Upper lobe of right lung (tissue), 1 donor: ENCODE results near the gene ADARB1. TPM values are rescaled to one million over a fixed set of nuclear protein-coding genes. Genes with fewer than 3 reads are reported as not detected.

Experiments
- ATAC-seq: fragments of 200-7000 bp; cut with Tn5 transposase; one replicate; pipeline ENCODE4 v1.9.1; 2020; ENCODE audit warnings: mild to moderate bottlenecking, moderate library complexity
- DNase-seq: peaks from one replicate; pipeline ENCODE4 v3.0.0-alpha.2; 2020
- H3K27ac ChIP-seq: fragments of 200-600 bp; one replicate; pipeline ENCODE4 v1.8.0; 2022
- H3K27me3 ChIP-seq: fragments of 200-600 bp; one replicate; pipeline ENCODE4 v1.8.0; 2022; ENCODE audit warnings: mild to moderate bottlenecking
- H3K36me3 ChIP-seq: fragments of 200-600 bp; one replicate; pipeline ENCODE4 v1.8.0; 2022
- H3K4me1 ChIP-seq: fragments of 200-600 bp; one replicate; pipeline ENCODE4 v1.8.0; 2022
- H3K4me3 ChIP-seq: fragments of 200-600 bp; one replicate; pipeline ENCODE4 v1.8.0; 2022; ENCODE audit warnings: mild to moderate bottlenecking
- H3K9me3 ChIP-seq: fragments of 200-600 bp; one replicate; pipeline ENCODE4 v1.8.0; 2022
- intact Hi-C: fragments of 100-400 bp; cut with DNase I; formaldehyde crosslinking; loops from one replicate; pipeline ENCODE4 v1.11.0; 2022
- total RNA-seq: library from RNA; stranded (reverse); fragmentation: NEBNext Ultra II Directional; extraction: Animal tissue kit (Norgen Biotek cat#: 25700); gene quantifications from one replicate; pipeline ENCODE4 v1.2.1, GENCODE V29; 2021
- TF ChIP-seq, protein P1 (sequence below): fragments of 200-600 bp; IDR thresholded peaks from one replicate; pipeline ENCODE4 v1.8.0; 2022; ENCODE audit warnings: antibody characterized with exemption
- donor health status: DM: no; HTN: yes; CAD: no; lungs with severe emphysema.

The ADARB1 gene
- total RNA-seq, 1 donor from 2014 or later, result 73.6 TPM

DNA sequence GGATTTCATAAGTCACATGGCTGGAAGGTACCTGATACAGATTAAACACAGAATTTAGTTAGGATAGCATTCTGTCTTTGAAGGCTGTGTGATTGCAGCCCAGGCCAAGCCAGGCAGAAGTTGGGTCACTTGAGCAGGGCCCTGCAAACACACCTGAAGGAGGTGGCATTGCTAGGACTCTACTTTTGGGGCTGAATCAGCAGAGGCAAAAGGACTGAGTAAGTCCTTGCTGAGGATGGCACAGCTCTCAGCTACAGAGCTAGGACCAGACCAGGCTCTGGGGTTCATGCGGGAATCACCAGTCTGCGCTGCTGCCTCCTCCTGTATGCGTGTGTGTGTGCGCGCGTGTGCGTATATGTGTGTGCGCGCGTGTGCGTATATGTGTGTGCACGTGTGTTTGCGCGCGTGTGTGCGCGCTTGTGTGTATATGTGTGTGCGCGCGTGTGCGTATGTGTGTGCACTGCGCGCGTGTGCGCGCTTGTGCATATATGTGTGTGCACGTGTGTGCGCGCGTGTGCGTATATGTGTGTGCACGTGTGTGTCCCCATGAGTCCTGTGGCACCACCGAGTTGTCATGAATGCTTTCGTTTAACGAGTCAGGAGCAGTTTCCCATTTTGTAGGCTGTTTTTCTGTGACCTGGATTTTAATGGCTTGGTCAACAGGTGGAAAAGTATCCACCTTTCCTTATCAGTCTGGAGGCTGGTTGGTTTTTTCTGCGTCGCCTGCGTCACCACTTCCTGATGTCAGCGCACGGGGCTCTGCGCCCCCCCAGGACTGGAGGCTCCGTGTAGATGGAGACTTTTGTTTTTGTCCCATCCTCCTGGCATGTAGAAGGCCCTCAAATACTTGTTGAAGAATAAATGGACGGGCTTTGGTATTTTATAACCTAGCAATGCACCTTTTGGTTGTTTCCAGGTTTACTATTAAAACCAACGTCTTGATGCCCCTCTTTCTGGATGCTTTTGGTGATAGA lies 34.7 kb downstream of the ADARB1 start:
- Histone ChIP-seq H3K27me3 (no peaks in the 10 kb centered on the region), H3K4me3 (no peak overlapping the region), H3K9me3 (no peaks in the 10 kb centered on the region), H3K36me3 (no peaks in the 10 kb centered on the region), H3K4me1 (peaks cover 55% of the 10 kb centered on the region), H3K27ac (no peak overlapping the region)
- ATAC-seq (peak; percentile 20), DNase-seq (no peak)
- intact Hi-C loops, result no loop called here
- TF ChIP-seq, protein P1, sequence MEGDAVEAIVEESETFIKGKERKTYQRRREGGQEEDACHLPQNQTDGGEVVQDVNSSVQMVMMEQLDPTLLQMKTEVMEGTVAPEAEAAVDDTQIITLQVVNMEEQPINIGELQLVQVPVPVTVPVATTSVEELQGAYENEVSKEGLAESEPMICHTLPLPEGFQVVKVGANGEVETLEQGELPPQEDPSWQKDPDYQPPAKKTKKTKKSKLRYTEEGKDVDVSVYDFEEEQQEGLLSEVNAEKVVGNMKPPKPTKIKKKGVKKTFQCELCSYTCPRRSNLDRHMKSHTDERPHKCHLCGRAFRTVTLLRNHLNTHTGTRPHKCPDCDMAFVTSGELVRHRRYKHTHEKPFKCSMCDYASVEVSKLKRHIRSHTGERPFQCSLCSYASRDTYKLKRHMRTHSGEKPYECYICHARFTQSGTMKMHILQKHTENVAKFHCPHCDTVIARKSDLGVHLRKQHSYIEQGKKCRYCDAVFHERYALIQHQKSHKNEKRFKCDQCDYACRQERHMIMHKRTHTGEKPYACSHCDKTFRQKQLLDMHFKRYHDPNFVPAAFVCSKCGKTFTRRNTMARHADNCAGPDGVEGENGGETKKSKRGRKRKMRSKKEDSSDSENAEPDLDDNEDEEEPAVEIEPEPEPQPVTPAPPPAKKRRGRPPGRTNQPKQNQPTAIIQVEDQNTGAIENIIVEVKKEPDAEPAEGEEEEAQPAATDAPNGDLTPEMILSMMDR, result no peak

DNA sequence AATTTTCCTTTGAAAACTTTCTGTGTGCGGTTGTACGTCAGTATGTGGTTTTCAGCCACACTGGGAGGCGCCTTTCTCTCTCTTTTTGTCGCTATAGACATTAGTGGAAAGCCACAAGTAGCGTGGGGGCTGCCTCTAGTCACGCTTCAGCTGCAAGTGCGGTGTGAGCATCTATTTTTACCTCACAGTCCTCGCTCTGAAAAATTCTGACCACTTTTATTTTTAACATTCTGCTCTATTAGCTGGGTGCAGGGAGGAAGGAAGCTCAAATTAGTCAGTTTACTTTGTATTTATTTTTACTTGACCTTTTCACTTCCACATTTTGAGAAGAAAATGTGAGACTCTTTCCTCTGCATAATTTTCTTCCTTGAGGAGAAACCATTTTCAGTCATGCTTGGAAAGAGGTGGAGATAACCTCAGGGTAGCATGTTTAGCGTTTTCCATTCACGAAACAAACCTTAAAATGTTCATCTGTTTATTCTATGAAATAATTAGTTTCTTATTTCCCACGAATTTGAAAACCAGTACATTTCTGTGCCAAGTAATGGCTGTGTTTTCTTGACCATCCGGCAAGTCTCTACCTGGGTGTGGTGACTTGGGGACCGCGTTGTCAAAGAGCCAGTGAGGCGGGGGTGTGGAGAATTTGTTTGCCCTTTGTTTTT lies 35.6 kb downstream of the ADARB1 start:
- Histone ChIP-seq H3K4me3 (no peak overlapping the region), H3K36me3 (no peaks in the 10 kb centered on the region), H3K27me3 (no peaks in the 10 kb centered on the region), H3K27ac (no peak overlapping the region), H3K4me1 (peaks cover 57% of the 10 kb centered on the region), H3K9me3 (no peaks in the 10 kb centered on the region)
- DNase-seq (no peak), ATAC-seq (no peak)
- TF ChIP-seq, protein P1, result no peak
- intact Hi-C loops, result no loop called here

DNA sequence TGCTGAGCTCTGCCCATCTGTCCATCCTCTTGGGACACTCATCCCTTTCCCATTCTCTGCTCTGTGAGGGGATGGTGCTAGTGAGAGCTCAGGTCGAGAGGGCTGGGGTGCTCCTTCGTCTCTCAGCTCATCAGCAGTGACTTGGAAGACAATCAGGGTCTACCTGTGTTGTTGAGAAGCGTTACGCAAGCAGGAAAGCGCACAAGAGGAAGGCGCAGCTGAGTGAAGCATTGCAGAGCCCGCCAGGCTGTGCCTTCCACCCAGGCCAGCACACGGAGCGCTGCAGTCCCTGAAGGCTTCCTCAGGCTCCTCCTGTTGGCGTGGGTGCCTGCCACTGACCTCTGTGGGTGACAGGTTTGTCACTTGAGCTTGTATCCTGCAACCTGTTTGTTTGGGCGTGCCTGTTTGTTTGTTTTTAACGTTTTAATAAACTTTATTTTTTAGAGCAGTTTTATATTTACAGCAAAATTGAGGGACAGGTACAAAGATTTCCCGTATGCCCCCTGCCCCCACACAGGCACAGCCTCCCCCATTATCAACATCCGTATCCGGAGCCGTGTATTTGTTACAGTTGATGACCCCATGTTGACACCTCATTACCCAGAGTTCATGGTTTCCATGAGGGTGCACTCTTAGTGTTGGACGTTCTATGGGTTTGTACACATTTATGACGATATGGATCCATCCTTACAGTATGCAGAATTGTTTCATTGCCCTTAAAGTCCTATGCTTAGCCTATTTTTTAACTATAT lies 36.7 kb downstream of the ADARB1 start:
- DNase-seq (no peak), ATAC-seq (peak; percentile 54)
- no peak overlapping the region for H3K4me3 ChIP-seq
- intact Hi-C loops, result no loop called here
- H3K36me3 ChIP-seq, result no peaks in the 10 kb centered on the region
- no peaks in the 10 kb centered on the region for H3K27me3 ChIP-seq
- no peak overlapping the region for H3K27ac ChIP-seq
- H3K4me1 ChIP-seq, result peaks cover 55% of the 10 kb centered on the region
- TF ChIP-seq, protein P1, result no peak
- no peaks in the 10 kb centered on the region for H3K9me3 ChIP-seq

DNA sequence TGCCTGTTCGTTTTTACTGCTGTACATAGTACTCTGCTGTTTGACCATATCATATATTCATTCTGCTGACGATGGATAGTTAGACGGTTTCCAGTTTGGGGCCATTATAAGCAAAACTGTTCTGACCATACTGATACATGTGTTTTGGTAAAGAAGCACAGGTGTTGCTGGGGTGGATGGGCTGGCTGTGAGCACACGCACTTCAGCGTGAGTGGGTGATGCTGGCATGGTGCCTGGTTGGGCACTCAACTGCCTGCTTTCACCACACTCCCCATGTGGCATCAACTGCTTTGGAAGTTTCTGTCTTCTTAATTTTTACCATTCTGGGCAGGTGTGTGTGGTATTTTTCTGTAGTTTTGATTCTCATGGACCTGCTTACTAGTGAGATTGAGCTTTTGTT lies 37.3 kb downstream of the ADARB1 start:
- Histone ChIP-seq H3K9me3 (no peaks in the 10 kb centered on the region), H3K27me3 (no peaks in the 10 kb centered on the region), H3K4me1 (peaks cover 55% of the 10 kb centered on the region), H3K36me3 (no peaks in the 10 kb centered on the region), H3K4me3 (no peak overlapping the region), H3K27ac (no peak overlapping the region)
- ATAC-seq (no peak), DNase-seq (no peak)
- intact Hi-C loops, result no loop called here
- TF ChIP-seq, protein P1, result no peak

DNA sequence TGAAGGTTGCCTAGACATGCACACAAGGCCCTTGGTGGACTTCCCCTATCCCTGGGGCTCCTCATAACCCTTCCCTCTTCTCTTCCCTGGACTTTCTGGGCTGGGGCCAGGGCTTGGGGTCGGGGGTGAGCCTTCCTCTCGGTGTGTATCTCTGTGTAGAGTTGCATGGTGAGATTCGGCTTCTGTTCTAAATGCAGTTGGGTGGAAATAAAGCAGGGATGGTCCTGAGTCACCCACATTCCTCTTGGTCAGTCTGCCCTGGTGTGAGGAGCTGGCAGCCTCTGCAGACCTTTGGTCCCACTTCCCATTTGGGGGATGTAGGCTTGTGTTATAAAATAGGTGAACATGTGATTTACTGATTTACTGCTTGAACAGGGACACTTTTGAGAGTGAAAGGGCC lies 38.0 kb downstream of the ADARB1 start:
- Histone ChIP-seq H3K27me3 (no peaks in the 10 kb centered on the region), H3K36me3 (no peaks in the 10 kb centered on the region), H3K4me3 (no peak overlapping the region), H3K4me1 (peaks cover 55% of the 10 kb centered on the region), H3K27ac (no peak overlapping the region), H3K9me3 (no peaks in the 10 kb centered on the region)
- TF ChIP-seq, protein P1, result no peak
- no peak for DNase-seq
- intact Hi-C loops, result no loop called here
- no peak for ATAC-seq
